Colonic mucosa (tissue), 4 donors: ENCODE data around the gene RAB3C. TPM values are rescaled to one million over a fixed set of nuclear protein-coding genes. Genes with fewer than 3 reads are reported as not detected.
"Not testable (repeated sequence)": the region's sequence is repeated elsewhere in the genome, so short reads cannot be mapped to it uniquely, and the experiment has no call there.

Source experiments
- DNase-seq: peaks from one replicate; pipeline ENCODE4 v3.0.0-alpha.2; 2020
- H3K27ac ChIP-seq: fragments of 200-600 bp; one replicate; pipeline ENCODE4 v1.8.0; 2021
- H3K27me3 ChIP-seq: fragments of 200-600 bp; one replicate; pipeline ENCODE4 v1.8.0; 2021
- H3K36me3 ChIP-seq: fragments of 200-600 bp; one replicate; pipeline ENCODE4 v1.8.0; 2021
- H3K4me1 ChIP-seq: fragments of 200-600 bp; one replicate; pipeline ENCODE4 v1.8.0; 2021; ENCODE audit warnings: mild to moderate bottlenecking
- H3K4me3 ChIP-seq: fragments of 200-600 bp; one replicate; pipeline ENCODE4 v1.8.0; 2021
- H3K9ac ChIP-seq, 2 donors: one replicate each; pipeline ENCODE4 v1.7.0; 2013; ENCODE audit warnings: control low read depth in 2 of 2, low read depth in 2 of 2, low read length in 2 of 2
- H3K9me3 ChIP-seq: fragments of 200-600 bp; one replicate; pipeline ENCODE4 v1.8.0; 2021
- intact Hi-C: fragments of 100-400 bp; cut with DNase I; formaldehyde crosslinking; loops from one replicate; pipeline ENCODE4 v1.14.1; 2022
- total RNA-seq, 2 donors: library from RNA; stranded (reverse); fragmentation: NEBNext Ultra II Directional in 1 of 2; extraction: Animal tissue kit (Norgen Biotek cat#: 25700) in 1 of 2; gene quantifications; one replicate each; pipeline ENCODE4 v1.2.1, GENCODE V29; 2021
- TF ChIP-seq, protein P1 (sequence below): fragments of 200-600 bp; IDR thresholded peaks from one replicate; pipeline ENCODE4 v1.8.0; 2022; ENCODE audit warnings: antibody characterized with exemption, mild to moderate bottlenecking
- donor health status: healthy.
- donor health status: DM: no; HTN: no; CAD: no.
- donor health status: DM: no; HTN: no; CAD: no.

Gene RAB3C
- total RNA-seq, 2 donors from 2014 or later: 1.1 to 1.2 TPM

DNA sequence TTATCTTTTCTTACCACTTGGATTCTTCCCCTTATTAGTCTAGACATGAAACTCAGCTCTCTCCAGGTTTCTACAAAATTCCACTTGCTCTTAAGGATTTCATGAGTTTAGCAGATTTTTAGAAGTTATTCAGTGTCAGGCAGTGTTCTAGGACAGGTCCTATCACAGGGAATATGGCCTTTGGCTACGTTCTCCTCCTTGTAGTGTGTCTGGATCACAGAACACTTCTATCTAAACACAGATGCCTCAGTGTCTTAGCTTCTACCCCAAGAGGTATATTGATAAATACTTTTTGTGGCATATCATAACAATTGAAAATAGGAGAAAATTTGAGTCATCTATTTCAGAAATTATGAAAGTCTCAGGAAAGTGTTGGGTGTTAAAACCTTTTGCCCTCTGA is 15.6 kb downstream of the RAB3C start:
- Histone ChIP-seq H3K9ac (no peak overlapping the region), H3K27me3 (no peaks in the 10 kb centered on the region), H3K4me3 (no peak overlapping the region), H3K9me3 (no peaks in the 10 kb centered on the region), H3K4me1 (no peaks in the 10 kb centered on the region), H3K27ac (no peak overlapping the region), H3K36me3 (no peaks in the 10 kb centered on the region)
- no peak for DNase-seq
- intact Hi-C loops: no loop called here
- TF ChIP-seq, protein P1, sequence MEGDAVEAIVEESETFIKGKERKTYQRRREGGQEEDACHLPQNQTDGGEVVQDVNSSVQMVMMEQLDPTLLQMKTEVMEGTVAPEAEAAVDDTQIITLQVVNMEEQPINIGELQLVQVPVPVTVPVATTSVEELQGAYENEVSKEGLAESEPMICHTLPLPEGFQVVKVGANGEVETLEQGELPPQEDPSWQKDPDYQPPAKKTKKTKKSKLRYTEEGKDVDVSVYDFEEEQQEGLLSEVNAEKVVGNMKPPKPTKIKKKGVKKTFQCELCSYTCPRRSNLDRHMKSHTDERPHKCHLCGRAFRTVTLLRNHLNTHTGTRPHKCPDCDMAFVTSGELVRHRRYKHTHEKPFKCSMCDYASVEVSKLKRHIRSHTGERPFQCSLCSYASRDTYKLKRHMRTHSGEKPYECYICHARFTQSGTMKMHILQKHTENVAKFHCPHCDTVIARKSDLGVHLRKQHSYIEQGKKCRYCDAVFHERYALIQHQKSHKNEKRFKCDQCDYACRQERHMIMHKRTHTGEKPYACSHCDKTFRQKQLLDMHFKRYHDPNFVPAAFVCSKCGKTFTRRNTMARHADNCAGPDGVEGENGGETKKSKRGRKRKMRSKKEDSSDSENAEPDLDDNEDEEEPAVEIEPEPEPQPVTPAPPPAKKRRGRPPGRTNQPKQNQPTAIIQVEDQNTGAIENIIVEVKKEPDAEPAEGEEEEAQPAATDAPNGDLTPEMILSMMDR: no peak

DNA sequence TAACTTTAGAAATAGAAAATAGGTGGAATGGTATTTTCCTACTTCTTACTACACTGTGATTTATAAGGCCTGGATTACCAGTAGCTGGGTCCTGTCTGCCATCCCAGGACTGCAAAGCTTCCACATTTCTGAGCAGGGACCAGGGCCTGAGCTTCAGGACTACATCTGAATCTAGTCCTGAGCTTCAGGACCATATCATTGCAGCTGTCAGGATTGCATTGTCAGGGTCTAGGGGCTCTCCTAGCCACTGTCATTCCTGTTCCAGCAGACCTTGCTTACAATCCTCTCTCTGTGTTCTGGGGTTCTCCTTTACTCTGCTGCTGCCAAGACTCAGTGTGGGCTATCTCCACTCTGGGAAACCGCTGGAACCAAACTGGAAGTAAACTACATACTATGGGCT is 16.3 kb downstream of the RAB3C start:
- intact Hi-C loops: no loop called here
- TF ChIP-seq, protein P1: no peak
- no peak overlapping the region for H3K4me3 ChIP-seq
- H3K27me3 ChIP-seq: no peaks in the 10 kb centered on the region
- H3K9ac ChIP-seq: no peak overlapping the region
- H3K4me1 ChIP-seq: no peaks in the 10 kb centered on the region
- H3K27ac ChIP-seq: no peak overlapping the region
- no peaks in the 10 kb centered on the region for H3K36me3 ChIP-seq
- no peak for DNase-seq
- H3K9me3 ChIP-seq: no peaks in the 10 kb centered on the region

DNA sequence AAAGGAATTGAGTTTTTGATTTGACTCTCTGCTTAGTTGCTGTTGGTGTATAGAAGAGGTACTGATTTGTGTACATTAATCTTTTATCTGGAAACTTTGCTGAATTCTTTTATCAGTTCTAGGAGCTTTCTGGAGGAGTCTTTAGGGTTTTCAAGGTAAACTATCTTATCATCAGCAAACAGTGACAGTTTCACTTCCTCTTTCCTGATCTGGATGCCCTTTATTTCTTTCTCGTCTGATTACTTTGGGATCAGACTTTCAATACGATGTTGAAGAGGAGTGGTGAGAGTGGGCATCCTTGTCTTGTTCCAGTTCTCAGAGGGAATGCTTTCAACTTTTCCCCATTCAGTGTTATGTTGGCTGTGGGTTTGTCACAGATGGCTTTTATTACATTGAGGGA is 17.7 kb downstream of the RAB3C start:
- not testable (repeated sequence) for H3K36me3 ChIP-seq, H3K4me3 ChIP-seq

DNA sequence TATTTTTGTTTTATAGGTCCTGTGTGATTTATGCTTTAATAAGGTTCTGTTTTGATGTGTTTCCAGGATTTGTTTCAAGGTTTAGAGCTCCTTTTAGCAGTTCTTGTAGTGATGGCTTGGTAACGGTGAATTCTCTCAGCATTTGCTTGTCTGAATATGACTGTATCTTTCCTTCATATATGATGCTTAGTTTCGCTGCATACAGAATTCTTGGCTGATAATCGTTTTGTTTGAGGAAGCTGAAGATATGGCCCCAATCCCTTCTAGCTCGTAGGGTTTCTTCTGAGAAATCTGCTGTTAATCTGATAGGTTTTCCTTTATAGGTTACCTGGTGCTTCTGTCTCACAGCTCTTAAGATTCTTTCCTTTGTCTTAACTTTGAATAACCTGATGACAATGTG is 20.0 kb downstream of the RAB3C start:
- H3K36me3 ChIP-seq, H3K9me3 ChIP-seq, H3K4me1 ChIP-seq, H3K27ac ChIP-seq, DNase-seq, intact Hi-C loops, H3K27me3 ChIP-seq, H3K9ac ChIP-seq, H3K4me3 ChIP-seq: not testable (repeated sequence)

More for the DNA sequence above, 17.7 kb downstream of the RAB3C start:
- H3K4me1 ChIP-seq, intact Hi-C loops, H3K27me3 ChIP-seq, DNase-seq, H3K27ac ChIP-seq, H3K9me3 ChIP-seq, H3K9ac ChIP-seq: not testable (repeated sequence)

DNA sequence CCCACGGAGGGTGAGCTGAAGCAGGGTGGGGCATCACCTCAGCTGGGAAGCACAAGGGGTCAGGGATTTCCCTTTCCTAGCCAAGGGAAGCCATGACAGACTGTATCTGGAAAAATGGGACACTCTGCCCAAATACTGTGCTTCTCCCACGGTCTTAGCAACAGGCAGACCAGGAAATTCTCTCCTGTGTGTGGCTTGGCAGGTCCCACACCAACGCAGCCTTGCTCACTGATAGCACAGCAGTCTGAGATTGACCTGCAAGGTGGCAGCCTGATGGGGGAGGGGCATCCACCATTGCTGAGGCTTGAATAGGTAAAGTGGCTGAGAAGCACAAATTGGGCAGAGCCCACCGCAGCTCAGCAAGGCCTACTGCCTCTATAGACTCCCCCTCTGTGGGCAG is 23.2 kb downstream of the RAB3C start:
- H3K27ac ChIP-seq: no peak overlapping the region
- no peak overlapping the region for H3K4me3 ChIP-seq
- H3K9me3 ChIP-seq: no peaks in the 10 kb centered on the region
- TF ChIP-seq, protein P1: no peak
- no peaks in the 10 kb centered on the region for H3K27me3 ChIP-seq
- no peaks in the 10 kb centered on the region for H3K36me3 ChIP-seq
- no peak overlapping the region for H3K9ac ChIP-seq
- no peak for DNase-seq
- no peaks in the 10 kb centered on the region for H3K4me1 ChIP-seq
- intact Hi-C loops: no loop called here

DNA sequence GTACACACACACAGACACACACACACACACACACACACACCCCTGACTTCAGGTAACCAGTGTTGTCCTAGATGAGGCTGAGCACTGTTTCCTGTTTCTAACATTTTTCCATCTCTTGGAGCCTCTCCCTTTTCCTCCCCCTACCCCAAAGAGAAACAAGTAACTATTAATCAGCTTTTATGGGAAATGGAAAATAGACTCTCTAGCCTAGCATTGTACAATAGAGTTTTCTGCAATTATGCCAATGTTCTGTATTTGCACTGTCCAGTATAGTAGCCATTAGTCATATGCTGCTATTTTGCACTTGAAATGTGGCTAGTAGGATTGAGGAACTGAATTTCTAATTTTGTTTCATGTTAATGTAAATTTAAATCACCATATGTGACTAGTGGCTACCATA is 33.1 kb downstream of the RAB3C start:
- Histone ChIP-seq H3K9ac (no peak overlapping the region), H3K4me1 (no peaks in the 10 kb centered on the region), H3K4me3 (no peak overlapping the region), H3K27ac (no peak overlapping the region), H3K27me3 (no peaks in the 10 kb centered on the region), H3K9me3 (no peaks in the 10 kb centered on the region), H3K36me3 (no peaks in the 10 kb centered on the region)
- DNase-seq: no peak
- TF ChIP-seq, protein P1: no peak
- intact Hi-C loops: no loop called here

DNA sequence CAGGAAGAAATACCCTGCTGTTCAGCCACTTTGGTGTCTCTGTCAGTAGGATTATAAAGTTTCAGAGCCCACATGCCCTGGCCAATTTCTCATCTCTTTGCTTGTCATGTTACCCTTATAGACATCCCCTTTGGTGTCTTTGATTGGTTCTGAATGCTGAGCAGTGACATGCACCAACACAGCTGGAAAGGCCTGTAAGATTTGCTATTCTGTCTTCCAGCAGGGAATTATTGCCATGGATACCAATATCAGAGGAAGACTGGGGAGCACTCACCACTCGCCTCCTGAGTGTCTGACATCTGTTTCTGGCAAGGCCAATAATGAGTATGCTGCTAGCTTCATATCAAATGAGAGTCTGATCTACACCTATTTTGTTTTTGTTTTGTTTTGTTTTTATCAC is 34.4 kb downstream of the RAB3C start:
- no peak overlapping the region for H3K27ac ChIP-seq
- intact Hi-C loops: no loop called here

More for the DNA sequence above, 34.4 kb downstream of the RAB3C start:
- no peak for DNase-seq
- no peaks in the 10 kb centered on the region for H3K36me3 ChIP-seq
- no peak overlapping the region for H3K4me3 ChIP-seq
- H3K9me3 ChIP-seq: no peaks in the 10 kb centered on the region
- no peak overlapping the region for H3K9ac ChIP-seq
- TF ChIP-seq, protein P1: no peak
- no peaks in the 10 kb centered on the region for H3K27me3 ChIP-seq
- no peaks in the 10 kb centered on the region for H3K4me1 ChIP-seq
